PFSK-1 (cell line): ENCODE data around the gene MSH3.

Experiments
- FOXP2 ChIP-seq: optimal IDR thresholded peaks from 2 replicates; pipeline ENCODE3; 2011; ENCODE audit warnings: borderline replicate concordance, control low read depth, inconsistent platforms; ENCODE audit not compliant: insufficient read depth; ENCODE audit errors: extremely low read length, extremely low read depth
- POLR2AphosphoS5 ChIP-seq: IDR thresholded peaks from 2 replicates; pipeline ENCODE4 v1.6.1; 2012; ENCODE audit warnings: low read depth, mild to moderate bottlenecking, control low read depth, low read length, moderate library complexity
- REST ChIP-seq, 2 experiments: IDR thresholded peaks; 2 replicates each; pipeline versions ENCODE4 v1.6.1 to v1.8.0; 2011 to 2012; ENCODE audit warnings: low read depth in 2 of 2, low read length in 2 of 2, control low read depth in 1 of 2, inconsistent platforms in 1 of 2, mild to moderate bottlenecking in 1 of 2, moderate library complexity in 1 of 2; ENCODE audit not compliant: insufficient read depth in 1 of 2
- SIN3A ChIP-seq: IDR thresholded peaks from 2 replicates; pipeline ENCODE4 v1.6.1; 2012; ENCODE audit warnings: mild to moderate bottlenecking, low read length, moderate library complexity, borderline replicate concordance; ENCODE audit not compliant: insufficient read depth
- TAF1 ChIP-seq: IDR thresholded peaks from 2 replicates; pipeline ENCODE4 v1.6.1; 2012; ENCODE audit warnings: low read length, control low read depth, borderline replicate concordance; ENCODE audit not compliant: insufficient read depth

MSH3 gene

GRCh38 chr5:80653502-80653901, 950 bp upstream of the MSH3 start:
- TF ChIP-seq SIN3A (no peak), REST (IDR thresholded peaks at IDR 0.05; ENCODE audit: insufficient read depth in 1 of 2, low read depth in 2 of 2, low read length in 2 of 2) (no peak), POLR2AphosphoS5 (no peak), TAF1 (no peak), FOXP2 (no peak)

- no peak for TF ChIP-seq SIN3A
- no peak for TF ChIP-seq TAF1
- TF ChIP-seq POLR2AphosphoS5, result no peak
- no peak for TF ChIP-seq FOXP2
- no peak for TF ChIP-seq REST (IDR thresholded peaks at IDR 0.05; ENCODE audit: insufficient read depth in 1 of 2, low read depth in 2 of 2, low read length in 2 of 2)
Observed at GRCh38 chr5:80654054-80654390, 430 bp upstream of the MSH3 start.

- no peak for TF ChIP-seq POLR2AphosphoS5
- no peak for TF ChIP-seq TAF1
Observed at GRCh38 chr5:80655231-80655774, 851 bp downstream of the MSH3 start.

- TF ChIP-seq POLR2AphosphoS5, result no peak
- TF ChIP-seq TAF1, result no peak
- TF ChIP-seq REST (IDR thresholded peaks at IDR 0.05; ENCODE audit: insufficient read depth in 1 of 2, low read depth in 2 of 2, low read length in 2 of 2), result no peak
- TF ChIP-seq FOXP2, result no peak
- no peak for TF ChIP-seq SIN3A
Observed at GRCh38 chr5:80656425-80656824, 2.0 kb downstream of the MSH3 start.

- TF ChIP-seq SIN3A (no peak), FOXP2 (no peak), POLR2AphosphoS5 (no peak), TAF1 (no peak), REST (IDR thresholded peaks at IDR 0.05; ENCODE audit: insufficient read depth in 1 of 2, low read depth in 2 of 2, low read length in 2 of 2) (no peak)
Observed at GRCh38 chr5:80659106-80659505, 4.7 kb downstream of the MSH3 start.
